HepG2 (cell line): ENCODE data around the gene CACNA2D3. TPM values are rescaled to one million over a fixed set of nuclear protein-coding genes. Genes with fewer than 3 reads are reported as not detected.

Experiments
- ATAC-seq: fragments of 200-7000 bp; cut with Tn5 transposase; 3 replicates; pipeline ENCODE4 v1.9.1; 2020; ENCODE audit warnings: mild to moderate bottlenecking, moderate library complexity
- BruUV-seq: library from RNA; stranded (reverse); fragments of 400-500 nt; replicated peaks from 2 replicates; lab custom pipeline; 2021; lab: Mats Ljungman, UMichigan
- CTCF ChIA-PET: fragments of 300-600 bp; formaldehyde crosslinking; extraction: SDS; loops from one replicate; lab custom pipeline; 2021; ENCODE audit warnings: low total read pairs, inconsistent platforms, low intra/inter-chr PET ratio; lab: Yijun Ruan, JAX
- POLR2A ChIA-PET: fragments of 350-600 bp; sonication (Branson Sonifier 250); formaldehyde crosslinking; loops from one replicate; lab custom pipeline; 2020; ENCODE audit warnings: antibody characterized with exemption, inconsistent platforms; lab: Yijun Ruan, JAX
- DNase-seq: peaks from one replicate; pipeline ENCODE4 v3.0.0-alpha.2; 2015; ENCODE audit warnings: low spot score
- FAIRE-seq: peaks from 3 replicates; lab custom pipeline; 2011; peaks lifted over from hg19 to GRCh38; lab: Jason Lieb, UNC
- H2AFZ ChIP-seq: one replicate; pipeline ENCODE4 v1.6.1; 2011; ENCODE audit warnings: low read length, inconsistent platforms
- H3K27ac ChIP-seq: fragments of 300-600 bp; 3 replicates; pipeline ENCODE4 v1.8.0; 2011; ENCODE audit warnings: mixed run types, mild to moderate bottlenecking, mixed read lengths, low read length, inconsistent platforms; ENCODE audit not compliant: insufficient read depth; ENCODE audit errors: extremely low read length
- H3K27me3 ChIP-seq, 2 experiments: fragments of 200-600 bp in 1 of 2; 2 replicates in 1 of 2; 3 replicates in 1 of 2; pipeline versions ENCODE4 v1.6.0 to v1.8.0; 2011; ENCODE audit warnings: low read length in 2 of 2, mild to moderate bottlenecking in 2 of 2, moderate library complexity in 2 of 2, inconsistent platforms in 1 of 2; ENCODE audit not compliant: insufficient read depth in 2 of 2, control insufficient read depth in 1 of 2
- H3K36me3 ChIP-seq, 2 experiments: fragments of 200-600 bp in 1 of 2; replicated peaks in 1 of 2; 2 replicates in 1 of 2; 3 replicates in 1 of 2; pipeline versions ENCODE4 v1.5.1 to v1.8.0; 2011; ENCODE audit warnings: low read length in 2 of 2, inconsistent platforms in 1 of 2; ENCODE audit not compliant: insufficient read depth in 2 of 2, control insufficient read depth in 1 of 2
- H3K4me1 ChIP-seq: 2 replicates; pipeline ENCODE4 v1.5.1; 2012; ENCODE audit warnings: low read length, inconsistent platforms; ENCODE audit not compliant: insufficient read depth
- H3K4me2 ChIP-seq: 2 replicates; pipeline ENCODE4 v1.6.0; 2011; ENCODE audit warnings: low read depth, low read length, inconsistent platforms
- H3K4me3 ChIP-seq, 3 experiments: fragments of 200-600 bp in 1 of 3; sonication (generic), shearing (Covaris generic) in 1 of 3; replicated peaks in 1 of 3; 2 replicates each; pipeline ENCODE4 v1.5.1; 2011 to 2016; ENCODE audit warnings: low read length in 3 of 3, inconsistent platforms in 2 of 3, low read depth in 2 of 3, mild to moderate bottlenecking in 2 of 3, control low read depth in 1 of 3, mixed read lengths in 1 of 3; ENCODE audit not compliant: insufficient read depth in 1 of 3
- H3K79me2 ChIP-seq: one replicate; pipeline ENCODE4 v1.6.1; 2011; ENCODE audit warnings: low read length, inconsistent platforms; ENCODE audit not compliant: insufficient read depth
- H3K9ac ChIP-seq: 2 replicates; pipeline ENCODE4 v1.6.0; 2011; ENCODE audit warnings: mild to moderate bottlenecking, low read depth, low read length, inconsistent platforms; ENCODE audit not compliant: insufficient read depth
- H3K9me3 ChIP-seq: 2 replicates; pipeline ENCODE4 v1.5.1; 2012; ENCODE audit warnings: mild to moderate bottlenecking, low read length
- H4K20me1 ChIP-seq: 2 replicates; pipeline ENCODE4 v1.6.0; 2011; ENCODE audit warnings: inconsistent platforms, mild to moderate bottlenecking, low read length, moderate library complexity; ENCODE audit not compliant: insufficient read depth
- CEBPB ChIP-seq: IDR thresholded peaks from 2 replicates; pipeline ENCODE4 v1.6.1; 2011; ENCODE audit warnings: low read depth, low read length, improper control_type of control experiment, borderline replicate concordance
- DDIT3 ChIP-seq: sonication (generic); formaldehyde crosslinking; IDR thresholded peaks from 2 replicates; pipeline ENCODE4 v1.4.0; 2020; ENCODE audit warnings: mild to moderate bottlenecking, missing genetic modification reagents
- ZBTB49 ChIP-seq: sonication (generic); formaldehyde crosslinking; IDR thresholded peaks from 2 replicates; pipeline ENCODE4 v1.4.0; 2020; ENCODE audit warnings: missing genetic modification reagents, borderline replicate concordance
- ZNF75D ChIP-seq: sonication (generic); formaldehyde crosslinking; IDR thresholded peaks from 2 replicates; pipeline ENCODE4 v1.8.1; 2023; ENCODE audit warnings: missing genetic modification reagents, mild to moderate bottlenecking, borderline replicate concordance
- WGBS: methylation state at CpG from one replicate; pipeline ENCODE4 v1.1.6; 2017; ENCODE audit warnings: low lambda C conversion rate; 5-methylcytosine and 5-hydroxymethylcytosine counted together
- in situ Hi-C: cut with HindIII; loops from 2 replicates; pipeline ENCODE4 v1.10.0; 2017; ENCODE audit warnings: low pct_unique_long_range_greater_than_20kb; ENCODE audit not compliant: extremely low pct_ligation_motif_present
- intact Hi-C: fragments of 100-400 bp; cut with micrococcal nuclease; formaldehyde crosslinking; loops from one replicate; pipeline ENCODE4 v1.10.0; 2022; ENCODE audit not compliant: unreplicated experiment
- polyA plus RNA-seq, 8 experiments: library from polyadenylated mRNA; depleted of rRNA in 3 of 8; stranded (reverse) in 7 of 8; unstranded in 1 of 8; fragments of >200 nt; fragmentation: Illumina TruSeq in 4 of 8; extraction: Trizol in 4 of 8; gene quantifications; 2 replicates each; pipeline versions ENCODE4 v1.2.1 to v1.2.3, GENCODE V29; 2011 to 2016; ENCODE audit warnings: low read depth in 4 of 8, missing spikeins in 1 of 8, mixed read lengths in 1 of 8; ENCODE audit not compliant: insufficient read depth in 1 of 8
- total RNA-seq, 5 experiments: library from RNA; depleted of rRNA; stranded (reverse); fragments of >200 nt; fragmentation: Illumina TruSeq; extraction: Trizol; gene quantifications; 2 replicates each; pipeline ENCODE4 v1.2.3, GENCODE V29; 2016; ENCODE audit warnings: low read depth in 1 of 5
- TF ChIP-seq, protein P1 (sequence below): IDR thresholded peaks from 2 replicates; pipeline ENCODE4 v1.6.1; 2016; ENCODE audit warnings: mild to moderate bottlenecking

The CACNA2D3 gene
- total and polyA plus RNA-seq, 2 of the 13 experiments (the other 11 are each of a cell fraction or from before 2014, with no cell fraction given), result not detected

DNA sequence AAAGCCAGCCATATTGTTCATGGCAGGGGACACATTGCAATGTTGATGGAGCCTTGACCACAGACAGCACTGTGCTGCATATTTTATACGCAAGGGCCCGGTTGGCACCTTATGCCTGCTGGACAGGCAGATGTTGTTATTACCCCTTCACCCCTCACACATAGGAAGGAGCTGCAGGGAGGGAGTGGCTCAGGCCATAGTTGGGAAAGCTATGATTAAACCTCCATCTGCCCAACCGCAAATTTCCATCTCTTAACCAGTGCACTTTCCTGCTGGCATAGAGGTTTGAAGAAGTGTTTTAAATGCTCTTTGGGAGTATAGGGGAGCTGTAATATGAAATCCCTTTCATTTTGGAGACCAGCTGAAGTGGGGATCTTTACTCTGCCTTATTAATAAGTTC is 224.7 kb downstream of the CACNA2D3 start:
- Histone ChIP-seq H3K4me2 (no peak overlapping the region), H3K79me2 (no peaks in the 10 kb centered on the region), H2AFZ (no peak overlapping the region), H3K9ac (no peak overlapping the region), H3K4me3 (no peak overlapping the region), H3K4me1 (no peaks in the 10 kb centered on the region), H3K36me3 (no peaks in the 10 kb centered on the region), H3K27me3 (no peaks in the 10 kb centered on the region; a peak in 2 of 5 replicates), H4K20me1 (no peaks in the 10 kb centered on the region), H3K9me3 (no peaks in the 10 kb centered on the region), H3K27ac (no peak overlapping the region)
- intact Hi-C loops (no loop called here), in situ Hi-C loops (no loop called here)
- ATAC-seq (no peak), DNase-seq (no peak), FAIRE-seq (no peak)
- ChIA-PET CTCF (no interaction called here), POLR2A (no interaction called here)
- TF ChIP-seq ZBTB49 (CRISPR knock-in tag) (no peak), ZNF75D (CRISPR knock-in tag) (no peak)
- TF ChIP-seq, protein P1, sequence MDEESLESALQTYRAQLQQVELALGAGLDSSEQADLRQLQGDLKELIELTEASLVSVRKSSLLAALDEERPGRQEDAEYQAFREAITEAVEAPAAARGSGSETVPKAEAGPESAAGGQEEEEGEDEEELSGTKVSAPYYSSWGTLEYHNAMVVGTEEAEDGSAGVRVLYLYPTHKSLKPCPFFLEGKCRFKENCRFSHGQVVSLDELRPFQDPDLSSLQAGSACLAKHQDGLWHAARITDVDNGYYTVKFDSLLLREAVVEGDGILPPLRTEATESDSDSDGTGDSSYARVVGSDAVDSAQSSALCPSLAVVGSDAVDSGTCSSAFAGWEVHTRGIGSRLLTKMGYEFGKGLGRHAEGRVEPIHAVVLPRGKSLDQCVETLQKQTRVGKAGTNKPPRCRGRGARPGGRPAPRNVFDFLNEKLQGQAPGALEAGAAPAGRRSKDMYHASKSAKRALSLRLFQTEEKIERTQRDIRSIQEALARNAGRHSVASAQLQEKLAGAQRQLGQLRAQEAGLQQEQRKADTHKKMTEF (CRISPR knock-in tag), result no peak
- BruUV-seq, result no TSS peak
- WGBS, result 70% methylated on average over 3 of the region's 3 CpGs

GRCh38 chr3:54347933-54348332 is 225.6 kb downstream of the CACNA2D3 start:
- BruUV-seq, result no TSS peak
- 0% methylated on average over 2 of the region's 2 CpGs for WGBS
- DNase-seq, result no peak
- Histone ChIP-seq H2AFZ (no peak overlapping the region), H3K9ac (no peak overlapping the region), H3K4me1 (no peaks in the 10 kb centered on the region), H3K27me3 (no peaks in the 10 kb centered on the region; a peak in 2 of 5 replicates), H3K36me3 (no peaks in the 10 kb centered on the region), H3K9me3 (no peaks in the 10 kb centered on the region), H3K4me3 (no peak overlapping the region), H3K27ac (no peak overlapping the region), H3K4me2 (no peak overlapping the region), H4K20me1 (no peaks in the 10 kb centered on the region), H3K79me2 (no peaks in the 10 kb centered on the region)
- intact Hi-C loops (no loop called here), in situ Hi-C loops (no loop called here)
- ATAC-seq, result no peak
- ChIA-PET CTCF (no interaction called here), POLR2A (no interaction called here)
- TF ChIP-seq DDIT3 (no peak), CEBPB (peak; percentile 42; the same call in 1 of the 2 replicates)
- no peak for FAIRE-seq
